DLD1 (cell line): ENCODE measurements around the gene PARVB.

Experiments
- in situ Hi-C: cut with HindIII; loops from 2 replicates; pipeline ENCODE4 v1.10.0; 2017; ENCODE audit warnings: low sequenced_read_pairs

Gene PARVB

GRCh38 chr22:44130076-44130711, 106.1 kb downstream of the PARVB start:
- in situ Hi-C loops = no loop called here

GRCh38 chr22:44131412-44131811, 107.3 kb downstream of the PARVB start:
- in situ Hi-C loops = no loop called here

GRCh38 chr22:44131989-44132685, 108.0 kb downstream of the PARVB start:
- in situ Hi-C loops = no loop called here

GRCh38 chr22:44132724-44133123, 108.6 kb downstream of the PARVB start:
- in situ Hi-C loops = no loop called here

- in situ Hi-C loops = no loop called here
Measured at GRCh38 chr22:44133161-44133560, 109.1 kb downstream of the PARVB start.

- in situ Hi-C loops = no loop called here
Measured at GRCh38 chr22:44133901-44134571, 109.9 kb downstream of the PARVB start.

GRCh38 chr22:44136112-44136511, 112.0 kb downstream of the PARVB start:
- in situ Hi-C loops = no loop called here

- in situ Hi-C loops = no loop called here
Measured at GRCh38 chr22:44136786-44137185, 112.7 kb downstream of the PARVB start.

- in situ Hi-C loops = no loop called here
Measured at GRCh38 chr22:44137415-44137814, 113.3 kb downstream of the PARVB start.

- in situ Hi-C loops = no loop called here
Measured at GRCh38 chr22:44139773-44140172, 115.7 kb downstream of the PARVB start.

- in situ Hi-C loops = no loop called here
Measured at GRCh38 chr22:44142421-44143104, 118.5 kb downstream of the PARVB start.

GRCh38 chr22:44143105-44143474, 119.0 kb downstream of the PARVB start:
- in situ Hi-C loops = no loop called here

GRCh38 chr22:44143579-44143978, 119.5 kb downstream of the PARVB start:
- in situ Hi-C loops = no loop called here

- in situ Hi-C loops = no loop called here
Measured at GRCh38 chr22:44144046-44144569, 120.0 kb downstream of the PARVB start.

- in situ Hi-C loops = no loop called here
Measured at GRCh38 chr22:44145544-44145943, 121.4 kb downstream of the PARVB start.

GRCh38 chr22:44146088-44146861, 122.2 kb downstream of the PARVB start:
- in situ Hi-C loops = no loop called here

- in situ Hi-C loops = no loop called here
Measured at GRCh38 chr22:44147008-44147645, 123.0 kb downstream of the PARVB start.

- in situ Hi-C loops = no loop called here
Measured at GRCh38 chr22:44147821-44148574, 123.9 kb downstream of the PARVB start.

GRCh38 chr22:44151676-44152075, 127.6 kb downstream of the PARVB start:
- in situ Hi-C loops = no loop called here
